ENCODE measurements around the gene FAM184A.
"Not testable (repeated sequence)": the region's sequence is repeated elsewhere in the genome, so short reads cannot be mapped to it uniquely, and the experiment has no call there.

FAM184A gene

DNA sequence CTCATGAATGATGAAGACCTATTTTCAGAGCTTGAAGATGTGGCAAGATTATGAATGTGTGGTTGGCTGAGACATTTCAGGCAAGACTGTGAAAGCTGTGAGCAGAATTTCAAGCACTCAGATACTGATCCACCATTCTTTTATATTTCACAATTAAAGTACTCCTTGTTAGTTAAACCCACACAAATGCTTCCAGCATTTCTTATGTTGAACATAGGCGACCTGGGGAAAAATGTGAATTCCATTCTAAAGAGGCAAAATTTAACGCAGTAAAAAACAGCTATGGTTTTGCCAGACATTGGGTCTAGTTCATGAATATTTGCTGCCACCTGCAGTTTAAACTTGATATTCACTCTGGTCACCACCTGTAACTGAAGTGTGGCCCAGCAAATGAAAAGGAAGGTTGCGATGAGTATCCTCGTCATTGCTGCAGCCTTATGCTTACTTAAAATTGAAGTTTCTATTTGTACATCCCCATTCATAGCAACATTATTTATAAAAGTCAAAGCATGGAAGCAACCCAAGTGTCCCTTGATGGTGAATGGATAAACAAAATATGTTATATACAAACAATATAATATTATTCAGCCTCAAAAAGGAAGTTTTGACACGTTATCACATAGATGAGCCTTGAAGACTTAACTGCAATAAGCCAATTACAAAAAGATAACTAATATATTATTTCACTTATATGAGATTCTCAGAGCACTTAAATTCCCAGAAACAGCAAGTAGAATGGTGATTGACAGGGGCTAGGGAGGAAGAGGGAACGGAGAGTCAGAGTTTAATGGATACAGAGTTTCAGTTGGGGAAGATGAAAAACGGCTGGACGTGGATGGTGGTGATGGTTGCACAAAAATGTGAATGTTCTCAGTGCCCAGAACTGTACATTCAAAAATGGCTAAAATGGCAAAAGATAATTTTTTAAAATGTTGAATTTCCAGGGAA lies 32.4 kb upstream of the FAM184A start:
- in situ Hi-C loops (cut with MboI; ENCODE audit: low sequenced_read_pairs, unreplicated experiment): loop anchor here (25.0 kb wide), 1 partner anchor 324 kb away; no protein-coding TSS in a partner anchor
- DNase-seq (ENCODE audit: low spot score): peak; percentile 40
- TF ChIP-seq, protein P1, sequence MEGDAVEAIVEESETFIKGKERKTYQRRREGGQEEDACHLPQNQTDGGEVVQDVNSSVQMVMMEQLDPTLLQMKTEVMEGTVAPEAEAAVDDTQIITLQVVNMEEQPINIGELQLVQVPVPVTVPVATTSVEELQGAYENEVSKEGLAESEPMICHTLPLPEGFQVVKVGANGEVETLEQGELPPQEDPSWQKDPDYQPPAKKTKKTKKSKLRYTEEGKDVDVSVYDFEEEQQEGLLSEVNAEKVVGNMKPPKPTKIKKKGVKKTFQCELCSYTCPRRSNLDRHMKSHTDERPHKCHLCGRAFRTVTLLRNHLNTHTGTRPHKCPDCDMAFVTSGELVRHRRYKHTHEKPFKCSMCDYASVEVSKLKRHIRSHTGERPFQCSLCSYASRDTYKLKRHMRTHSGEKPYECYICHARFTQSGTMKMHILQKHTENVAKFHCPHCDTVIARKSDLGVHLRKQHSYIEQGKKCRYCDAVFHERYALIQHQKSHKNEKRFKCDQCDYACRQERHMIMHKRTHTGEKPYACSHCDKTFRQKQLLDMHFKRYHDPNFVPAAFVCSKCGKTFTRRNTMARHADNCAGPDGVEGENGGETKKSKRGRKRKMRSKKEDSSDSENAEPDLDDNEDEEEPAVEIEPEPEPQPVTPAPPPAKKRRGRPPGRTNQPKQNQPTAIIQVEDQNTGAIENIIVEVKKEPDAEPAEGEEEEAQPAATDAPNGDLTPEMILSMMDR (IDR thresholded peaks at IDR 0.05; ENCODE audit: borderline replicate concordance, control extremely low read depth, extremely low read depth, insufficient read depth, missing control alignments): peak; percentile 42

DNA sequence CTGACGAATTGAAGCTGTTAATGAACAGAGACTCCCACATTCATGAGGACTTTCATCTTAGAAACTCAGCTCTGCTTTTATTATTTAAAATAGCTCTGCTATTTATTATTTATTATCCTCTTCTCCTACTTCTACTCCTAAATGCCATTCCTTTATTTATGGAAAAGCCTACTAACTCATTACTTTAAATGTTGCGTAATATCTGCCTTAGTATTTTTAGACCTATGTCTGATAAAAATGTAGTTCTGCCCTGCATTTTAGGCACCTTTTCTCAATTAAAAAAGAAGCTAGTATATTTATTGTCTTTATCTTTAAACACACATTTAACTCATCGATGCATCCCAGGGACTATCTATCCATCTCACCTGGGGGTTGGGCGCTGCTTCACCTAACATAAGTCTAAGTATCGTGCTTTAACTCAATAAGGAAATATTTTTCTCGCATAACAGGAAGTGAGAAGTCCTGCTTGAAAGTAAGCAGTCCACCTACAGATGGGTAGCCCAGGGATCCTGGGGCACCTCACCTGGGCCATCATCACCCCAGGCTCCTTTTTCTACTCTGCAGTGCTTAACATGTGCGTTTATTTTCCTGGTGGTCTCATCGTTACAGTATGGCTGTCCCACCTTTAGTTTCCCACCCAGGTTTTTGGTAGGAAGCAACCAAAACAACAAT lies 31.3 kb upstream of the FAM184A start:
- TF ChIP-seq, protein P1 (IDR thresholded peaks at IDR 0.05; ENCODE audit: borderline replicate concordance, control extremely low read depth, extremely low read depth, insufficient read depth, missing control alignments): no peak
- in situ Hi-C loops (cut with MboI; ENCODE audit: low sequenced_read_pairs, unreplicated experiment): loop anchor here (25.0 kb wide), 1 partner anchor 322 kb away; no protein-coding TSS in a partner anchor
- DNase-seq (ENCODE audit: low spot score): no peak

DNA sequence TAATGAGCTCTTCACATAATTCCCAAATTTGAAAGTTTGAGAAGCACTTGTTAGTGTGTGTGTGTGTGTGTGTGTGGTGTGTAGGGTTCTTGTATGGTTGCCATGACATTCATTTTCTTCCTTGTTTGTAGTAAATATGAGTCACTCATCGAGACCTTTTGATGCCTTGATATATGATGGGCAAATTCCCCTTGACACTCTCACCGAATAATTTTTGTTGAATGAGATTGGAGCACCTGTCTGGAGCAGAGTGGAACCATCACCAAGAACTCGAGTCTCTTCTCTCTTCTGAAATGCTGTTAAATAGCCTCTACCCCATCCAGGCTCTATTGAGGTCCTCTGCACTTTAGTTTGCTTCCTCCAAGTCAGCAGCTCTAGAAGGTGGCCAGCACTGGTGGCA lies 29.6 kb upstream of the FAM184A start:
- in situ Hi-C loops (cut with MboI; ENCODE audit: low sequenced_read_pairs, unreplicated experiment): loop anchor here (25.0 kb wide), 1 partner anchor 321 kb away; no protein-coding TSS in a partner anchor
- DNase-seq (ENCODE audit: low spot score): no peak
- TF ChIP-seq, protein P1 (IDR thresholded peaks at IDR 0.05; ENCODE audit: borderline replicate concordance, control extremely low read depth, extremely low read depth, insufficient read depth, missing control alignments): no peak

DNA sequence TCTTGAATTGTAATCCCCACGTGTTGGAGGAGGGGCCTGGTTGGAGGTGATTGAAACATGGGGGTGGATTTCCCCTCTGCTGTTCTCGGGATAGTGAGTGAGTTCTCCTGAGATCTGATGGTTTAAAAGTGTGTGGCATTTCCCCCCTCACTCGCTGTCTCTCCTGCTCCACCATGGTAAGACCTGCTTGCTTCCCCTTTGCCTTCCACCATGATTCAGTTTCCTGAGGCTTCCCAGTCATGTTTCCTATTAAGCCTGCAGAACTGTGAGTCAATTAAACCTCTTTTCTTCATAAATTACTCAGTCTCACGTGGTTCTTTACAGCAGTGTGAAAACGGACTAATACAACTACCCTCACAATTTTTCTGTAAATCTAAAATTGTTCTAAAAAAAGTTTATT lies 26.8 kb upstream of the FAM184A start:
- in situ Hi-C loops (cut with MboI; ENCODE audit: low sequenced_read_pairs, unreplicated experiment): loop anchor here (25.0 kb wide), 1 partner anchor 318 kb away; no protein-coding TSS in a partner anchor

DNA sequence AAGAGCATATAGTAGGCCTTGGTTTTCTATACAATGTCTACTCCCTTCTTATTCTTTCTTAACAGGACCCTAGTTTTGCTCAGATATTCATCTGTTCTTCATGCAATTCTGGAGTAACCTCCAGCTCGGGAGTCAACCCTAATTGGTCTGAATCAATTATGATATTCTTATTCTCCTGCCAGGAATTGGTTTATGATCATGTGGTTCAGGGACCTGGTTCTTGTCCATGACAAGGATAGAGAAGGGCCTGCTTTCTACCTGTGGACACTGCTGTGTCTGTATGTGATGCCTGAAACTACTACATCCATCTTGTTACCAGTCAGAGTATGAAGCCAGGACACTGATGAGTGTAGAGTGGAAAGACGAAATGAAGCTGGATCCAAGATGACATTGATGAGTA lies 24.4 kb upstream of the FAM184A start:
- in situ Hi-C loops (cut with MboI; ENCODE audit: low sequenced_read_pairs, unreplicated experiment): loop anchor here (25.0 kb wide), 1 partner anchor 316 kb away; no protein-coding TSS in a partner anchor
- DNase-seq (ENCODE audit: low spot score): no peak

More for the DNA sequence above, 26.8 kb upstream of the FAM184A start:
- TF ChIP-seq, protein P1 (IDR thresholded peaks at IDR 0.05; ENCODE audit: borderline replicate concordance, control extremely low read depth, extremely low read depth, insufficient read depth, missing control alignments): no peak
- no peak for DNase-seq (ENCODE audit: low spot score)

DNA sequence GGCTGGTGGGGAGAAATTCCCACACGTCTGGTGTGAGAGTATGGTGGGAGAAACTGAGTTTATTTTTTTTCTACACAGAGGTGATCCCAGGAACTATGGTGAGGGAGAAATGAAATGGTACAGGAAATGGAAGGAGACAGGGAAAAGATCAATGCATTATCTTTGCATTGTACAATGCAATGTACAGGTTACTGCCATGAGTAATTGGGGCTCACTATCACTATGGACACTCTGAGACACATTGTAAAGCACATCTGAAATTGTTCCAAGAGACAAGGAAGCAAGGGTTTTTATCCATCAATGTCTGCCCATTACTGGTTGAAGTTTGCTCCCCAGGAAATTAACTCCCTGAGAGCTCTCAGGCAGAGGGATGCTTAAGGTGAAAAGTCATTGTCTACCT lies 21.7 kb upstream of the FAM184A start:
- TF ChIP-seq, protein P1 (IDR thresholded peaks at IDR 0.05; ENCODE audit: borderline replicate concordance, control extremely low read depth, extremely low read depth, insufficient read depth, missing control alignments): no peak
- DNase-seq (ENCODE audit: low spot score): no peak
- in situ Hi-C loops (cut with MboI; ENCODE audit: low sequenced_read_pairs, unreplicated experiment): loop anchor here (25.0 kb wide), 1 partner anchor 313 kb away; no protein-coding TSS in a partner anchor

More for the DNA sequence above, 24.4 kb upstream of the FAM184A start:
- TF ChIP-seq, protein P1 (IDR thresholded peaks at IDR 0.05; ENCODE audit: borderline replicate concordance, control extremely low read depth, extremely low read depth, insufficient read depth, missing control alignments): no peak

DNA sequence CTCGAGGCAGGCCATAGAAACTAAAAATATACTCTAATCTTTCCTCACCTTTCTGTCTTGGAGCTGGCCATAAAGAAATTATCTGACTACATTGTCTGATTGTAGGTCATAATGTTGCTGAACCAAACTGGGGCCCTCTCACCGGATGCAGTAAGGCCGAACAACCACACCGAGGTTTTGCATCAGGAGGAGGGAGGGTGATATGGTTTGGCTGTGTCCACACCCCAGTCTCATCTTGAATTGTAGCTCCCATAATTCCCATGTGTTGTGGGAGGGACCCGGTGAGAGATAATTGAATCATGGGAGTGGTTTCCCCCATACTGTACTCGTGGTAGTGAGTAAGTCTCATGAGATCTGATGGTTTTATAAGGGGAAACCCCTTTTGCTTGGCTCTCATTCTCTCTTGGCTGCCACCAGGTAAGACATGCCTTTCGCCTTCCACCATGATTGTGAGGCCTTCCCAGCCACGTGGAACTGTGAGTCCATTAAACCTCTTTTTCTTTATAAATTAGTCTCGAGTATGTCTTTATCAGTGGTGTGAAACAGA lies 19.4 kb upstream of the FAM184A start:
- in situ Hi-C loops (cut with MboI; ENCODE audit: low sequenced_read_pairs, unreplicated experiment); DNase-seq (ENCODE audit: low spot score): not testable (repeated sequence)

Measured in GM13976 (cell line).